ENCODE results near the gene ECE2. TPM values are rescaled to one million over a fixed set of nuclear protein-coding genes. Genes with fewer than 3 reads are reported as not detected.
"Not testable (repeated sequence)": the region's sequence is repeated elsewhere in the genome, so short reads cannot be mapped to it uniquely, and the experiment has no call there.

Gene ECE2
- total and polyA plus RNA-seq, 10 donors, result not detected

DNA sequence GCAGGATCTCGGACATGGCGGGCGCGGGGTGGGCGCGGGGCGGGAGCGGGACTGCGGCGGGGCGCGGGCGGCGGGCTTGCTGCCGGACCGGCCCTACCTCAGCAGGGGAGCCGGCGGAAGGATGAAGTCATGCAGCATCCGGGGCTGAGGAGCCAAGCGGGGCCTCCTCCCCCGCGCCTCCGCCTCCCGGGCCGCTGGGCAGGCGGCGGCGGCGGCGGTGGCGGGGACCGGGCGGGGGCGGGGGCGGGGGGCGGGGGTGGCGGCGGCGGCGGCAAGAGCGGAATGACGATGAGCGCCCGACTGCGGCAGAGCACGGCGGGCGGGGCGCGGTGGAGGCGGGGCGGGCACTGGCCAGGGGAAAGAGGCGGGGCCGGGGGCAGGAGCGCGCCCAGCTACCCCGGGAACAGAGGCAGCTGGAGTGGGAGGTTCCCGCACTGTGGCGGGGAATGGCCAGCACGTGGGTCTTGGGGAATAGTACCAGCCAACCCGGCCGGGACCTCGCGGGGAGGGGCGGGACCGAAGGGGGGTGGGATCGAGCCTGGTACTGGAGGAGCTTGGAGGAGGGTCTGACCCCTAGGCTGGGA is 14.5 kb upstream of the ECE2 start, which contains the start of gene CAMK2N2:
TSS of gene CAMK2N2 (minus strand) at position 284 of the 584 bp plus-strand sequence. CDS start at position 16, 268 bp downstream.
- no peaks in the 10 kb centered on the region for H3K9me3 ChIP-seq
- no peak for TF ChIP-seq POLR2AphosphoS5 (IDR thresholded peaks at IDR 0.05)
- no peak for TF ChIP-seq POLR2A (IDR thresholded peaks at IDR 0.05)
- TF ChIP-seq CTCF (IDR thresholded peaks at IDR 0.05 in 8 of 11, conservative IDR thresholded peaks at IDR 0.05 in 3 of 11), result no peak
- peak; percentile 85 for DNase-seq
- peaks cover 17 to 39% (median 32%) of the 10 kb centered on the region in 6 donors for H3K4me1 ChIP-seq
- peaks cover 3 to 82% (median 55%) of the 10 kb centered on the region in 7 donors for H3K27me3 ChIP-seq (replicated peaks in 1 of 7)
- peak within 1 kb of the TSS; percentile 34 to 75 (median 54) for H3K4me3 ChIP-seq
- peaks cover 0 to 17% (median 2%) of the 10 kb centered on the region in 6 donors for H3K36me3 ChIP-seq
- peak within 1 kb of the TSS in 2 of 8 donors; percentile 13 to 24 for H3K27ac ChIP-seq
- 0 to 2% (median 1%) methylated on average over 10 to 67 of the region's 67 CpGs for WGBS, 5 donors
- intact Hi-C loops (cut with DNase I; ENCODE audit: low total_unique reads), result no loop called here

DNA sequence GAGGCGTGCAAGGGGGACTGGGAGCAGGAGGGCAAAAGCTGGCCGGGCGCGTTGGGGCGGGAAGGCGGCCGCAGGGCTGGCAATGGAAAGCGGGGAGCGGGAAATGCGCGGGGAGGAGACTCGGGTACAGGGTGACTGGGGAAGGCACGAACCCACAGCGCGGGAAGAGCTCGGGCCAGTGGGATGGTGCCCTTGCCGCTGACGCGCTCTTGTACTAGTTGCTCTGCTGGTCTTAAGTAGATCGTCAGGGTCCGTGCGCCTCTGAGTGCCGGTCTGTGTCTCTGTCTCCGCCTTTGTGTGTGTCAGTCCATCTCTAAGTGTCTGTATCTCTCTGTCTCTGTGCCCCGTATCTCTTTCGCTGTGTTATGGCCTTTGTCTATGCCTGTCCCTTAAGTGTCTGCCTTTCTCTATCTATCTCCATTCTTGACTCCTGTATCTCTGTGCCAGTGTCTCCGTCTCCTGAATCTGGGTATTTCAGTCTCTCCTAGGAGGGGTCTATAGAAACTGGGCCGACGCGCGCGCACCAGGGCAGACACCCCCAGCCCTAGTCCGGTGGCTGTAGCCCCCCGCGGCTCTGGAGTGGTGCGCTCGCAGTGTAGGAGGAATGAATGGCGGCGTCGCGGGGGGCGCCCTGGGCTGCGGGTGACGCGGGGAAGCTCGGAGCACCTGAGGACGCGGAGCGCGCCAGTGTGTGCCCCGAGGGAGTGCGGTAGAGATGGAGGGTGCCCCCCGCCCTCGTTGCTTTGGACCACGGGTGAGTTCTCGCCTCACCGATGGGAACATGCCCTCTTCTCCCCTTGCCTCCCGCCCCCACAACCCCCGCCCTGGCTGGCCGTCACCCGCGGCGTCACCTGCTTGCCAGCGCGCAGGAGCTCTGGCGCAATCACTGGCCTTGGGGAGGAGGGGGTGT is 13.7 kb upstream of the ECE2 start:
- peaks cover 0 to under 1% (median 0%) of the 10 kb centered on the region in 8 donors for H3K9me3 ChIP-seq
- no peak for DNase-seq
- WGBS, 5 donors, result 3 to 5% (median 4%) methylated on average over 59 to 66 of the region's 66 CpGs
- peaks cover 3 to 87% (median 55%) of the 10 kb centered on the region in 7 donors for H3K27me3 ChIP-seq (replicated peaks in 1 of 7)
- intact Hi-C loops (cut with DNase I; ENCODE audit: low total_unique reads), result no loop called here
- no peak overlapping the region for H3K27ac ChIP-seq
- H3K36me3 ChIP-seq, result peaks cover 0 to 17% (median 2%) of the 10 kb centered on the region in 6 donors
- peaks cover 17 to 39% (median 32%) of the 10 kb centered on the region in 6 donors for H3K4me1 ChIP-seq
- H3K4me3 ChIP-seq, result peak overlapping the region; percentile 34 to 75 (median 54)
- no peak for TF ChIP-seq CTCF (IDR thresholded peaks at IDR 0.05 in 8 of 11, conservative IDR thresholded peaks at IDR 0.05 in 3 of 11)
- TF ChIP-seq POLR2A (IDR thresholded peaks at IDR 0.05), result no peak
- no peak for TF ChIP-seq POLR2AphosphoS5 (IDR thresholded peaks at IDR 0.05)

- Histone ChIP-seq H3K27ac (no peak overlapping the region), H3K9me3 (peaks cover 0 to 5% (median 0%) of the 10 kb centered on the region in 8 donors), H3K36me3 (peaks cover 0 to 12% (median 2%) of the 10 kb centered on the region in 6 donors), H3K27me3 (replicated peaks in 1 of 7) (peaks cover 3 to 93% (median 55%) of the 10 kb centered on the region in 7 donors), H3K4me1 (peaks cover 17 to 39% (median 32%) of the 10 kb centered on the region in 6 donors), H3K4me3 (peak overlapping the region in 2 of 8 donors; percentile 54 to 75)
- DNase-seq, result no peak
- TF ChIP-seq CTCF (IDR thresholded peaks at IDR 0.05 in 8 of 11, conservative IDR thresholded peaks at IDR 0.05 in 3 of 11) (no peak), POLR2A (IDR thresholded peaks at IDR 0.05) (no peak), POLR2AphosphoS5 (IDR thresholded peaks at IDR 0.05) (no peak)
- WGBS, 5 donors, result 14 to 23% (median 18%) methylated on average over 15 of the region's 15 CpGs
- intact Hi-C loops (cut with DNase I; ENCODE audit: low total_unique reads), result no loop called here
These were observed 13.1 kb upstream of the ECE2 start for GRCh38 chr3:184262764-184263179.

DNA sequence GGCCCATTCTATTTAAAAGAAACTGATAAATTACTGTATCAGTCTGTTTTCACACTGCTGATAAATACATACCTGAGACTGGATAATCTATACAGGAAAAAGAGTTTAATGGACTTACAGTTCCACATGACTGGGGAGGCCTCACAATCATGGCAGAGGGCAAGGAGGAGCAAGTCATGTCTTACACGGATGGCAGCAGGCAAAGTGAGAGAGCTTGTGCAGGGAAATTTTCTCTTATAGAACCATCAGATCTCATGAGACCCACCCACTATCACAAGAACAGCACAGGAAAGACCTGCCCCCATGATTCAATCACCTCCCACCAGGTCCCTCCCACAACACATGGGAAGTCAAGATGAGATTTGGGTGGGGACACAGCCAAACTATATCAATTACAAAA is 8.6 kb upstream of the ECE2 start:
- H3K27me3 ChIP-seq (replicated peaks in 1 of 7), result peaks cover 2 to 90% (median 26%) of the 10 kb centered on the region in 7 donors
- H3K36me3 ChIP-seq; H3K27ac ChIP-seq; H3K4me1 ChIP-seq; H3K4me3 ChIP-seq; H3K9me3 ChIP-seq; DNase-seq; intact Hi-C loops (cut with DNase I; ENCODE audit: low total_unique reads): not testable (repeated sequence)
- WGBS, 5 donors, result 89 to 96% (median 92%) methylated on average over 1 of the region's 1 CpG
